ENCODE results near the gene SCN9A.

DNA sequence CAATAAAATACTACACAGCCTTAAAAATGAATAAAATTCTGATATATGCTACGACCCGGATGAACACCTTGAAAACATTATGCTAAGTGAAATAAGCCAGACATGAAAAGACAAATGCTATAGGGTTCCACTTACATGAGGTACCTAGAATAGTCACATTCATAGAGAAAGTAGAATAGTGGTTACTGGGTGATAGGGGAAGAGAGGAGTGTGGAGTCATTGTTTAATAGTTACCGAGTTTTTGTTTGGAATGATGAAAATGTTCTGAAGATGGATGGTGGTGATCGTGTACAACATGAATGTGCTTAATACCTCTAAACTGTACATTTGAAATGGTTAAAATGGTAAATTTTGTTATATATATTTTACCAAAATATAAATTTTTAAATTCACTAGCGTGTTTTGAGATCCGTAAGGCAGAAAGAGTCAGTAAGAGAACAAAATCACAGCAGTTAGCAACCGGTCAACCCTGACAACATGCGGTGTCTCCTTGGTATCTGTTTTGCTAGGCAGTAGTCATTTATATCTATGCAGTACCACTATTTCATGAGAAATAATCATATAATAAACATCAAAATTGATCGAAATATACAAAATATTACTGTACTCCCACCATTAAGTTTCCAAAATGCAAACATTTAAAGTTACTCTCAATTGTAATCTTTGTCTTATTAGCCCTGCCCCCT lies 11.1 kb downstream of the SCN9A start:
- TF ChIP-seq, protein P1, sequence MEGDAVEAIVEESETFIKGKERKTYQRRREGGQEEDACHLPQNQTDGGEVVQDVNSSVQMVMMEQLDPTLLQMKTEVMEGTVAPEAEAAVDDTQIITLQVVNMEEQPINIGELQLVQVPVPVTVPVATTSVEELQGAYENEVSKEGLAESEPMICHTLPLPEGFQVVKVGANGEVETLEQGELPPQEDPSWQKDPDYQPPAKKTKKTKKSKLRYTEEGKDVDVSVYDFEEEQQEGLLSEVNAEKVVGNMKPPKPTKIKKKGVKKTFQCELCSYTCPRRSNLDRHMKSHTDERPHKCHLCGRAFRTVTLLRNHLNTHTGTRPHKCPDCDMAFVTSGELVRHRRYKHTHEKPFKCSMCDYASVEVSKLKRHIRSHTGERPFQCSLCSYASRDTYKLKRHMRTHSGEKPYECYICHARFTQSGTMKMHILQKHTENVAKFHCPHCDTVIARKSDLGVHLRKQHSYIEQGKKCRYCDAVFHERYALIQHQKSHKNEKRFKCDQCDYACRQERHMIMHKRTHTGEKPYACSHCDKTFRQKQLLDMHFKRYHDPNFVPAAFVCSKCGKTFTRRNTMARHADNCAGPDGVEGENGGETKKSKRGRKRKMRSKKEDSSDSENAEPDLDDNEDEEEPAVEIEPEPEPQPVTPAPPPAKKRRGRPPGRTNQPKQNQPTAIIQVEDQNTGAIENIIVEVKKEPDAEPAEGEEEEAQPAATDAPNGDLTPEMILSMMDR (IDR thresholded peaks at IDR 0.05) = no peak
- no peak for TF ChIP-seq POLR2AphosphoS5 (IDR thresholded peaks at IDR 0.05)
- no peak for TF ChIP-seq POLR2A (IDR thresholded peaks at IDR 0.05)
